Epithelial cell of proximal tubule (primary cell): Measurements from ENCODE around the gene LRP1. TPM values are rescaled to one million over a fixed set of nuclear protein-coding genes. Genes with fewer than 3 reads are reported as not detected.

ENCODE experiments used
- DNase-seq: peaks from one replicate; pipeline ENCODE4 v3.0.0-alpha.2; 2011; ENCODE audit warnings: low read depth
- H3K4me3 ChIP-seq: 2 replicates; pipeline ENCODE4 v1.5.1; 2011; ENCODE audit warnings: low read depth, mild to moderate bottlenecking, low read length
- CTCF ChIP-seq: conservative IDR thresholded peaks from 2 replicates; pipeline ENCODE4 v1.5.1; 2012; ENCODE audit warnings: low read depth, mild to moderate bottlenecking, low read length
- total RNA-seq: library from RNA; depleted of rRNA; stranded (reverse); fragments of >200 nt; gene quantifications from 2 replicates; pipeline ENCODE4 v1.2.3, GENCODE V29; 2015

LRP1 gene
- total RNA-seq, 1 donor from 2014 or later: 8.9 TPM

GRCh38 chr12:57158665-57159064, 30.4 kb downstream of the LRP1 start:
- H3K4me3 ChIP-seq: no peak overlapping the region
- no peak for DNase-seq
- no peak for TF ChIP-seq CTCF

GRCh38 chr12:57159311-57159710, 31.0 kb downstream of the LRP1 start:
- TF ChIP-seq CTCF: no peak
- DNase-seq: no peak

GRCh38 chr12:57160040-57160439, 31.8 kb downstream of the LRP1 start:
- no peak for TF ChIP-seq CTCF
- no peak for DNase-seq
- H3K4me3 ChIP-seq: no peak overlapping the region

More at GRCh38 chr12:57159311-57159710, 31.0 kb downstream of the LRP1 start:
- no peak overlapping the region for H3K4me3 ChIP-seq

GRCh38 chr12:57160741-57161140, 32.5 kb downstream of the LRP1 start:
- DNase-seq: no peak
- no peak overlapping the region for H3K4me3 ChIP-seq
- no peak for TF ChIP-seq CTCF

- DNase-seq: no peak
- no peak for TF ChIP-seq CTCF
- no peak overlapping the region for H3K4me3 ChIP-seq
These were observed 33.2 kb downstream of the LRP1 start for GRCh38 chr12:57161491-57161890.

- DNase-seq: no peak
- no peak overlapping the region for H3K4me3 ChIP-seq
- TF ChIP-seq CTCF: no peak
These were observed 34.4 kb downstream of the LRP1 start for GRCh38 chr12:57162553-57163125.

- DNase-seq: no peak
- H3K4me3 ChIP-seq: no peak overlapping the region
- no peak for TF ChIP-seq CTCF
These were observed 36.2 kb downstream of the LRP1 start for GRCh38 chr12:57164454-57164853.
